Calu3 (cell line): ENCODE data around the gene CITED2. TPM values are rescaled to one million over a fixed set of nuclear protein-coding genes. Genes with fewer than 3 reads are reported as not detected.

ENCODE experiments used
- BruUV-seq: library from RNA; stranded (reverse); fragments of 400-500 nt; replicated peaks from 2 replicates; lab custom pipeline; 2021; lab: Mats Ljungman, UMichigan
- CTCF ChIA-PET: fragments of 300-600 bp; sonication (Branson Sonifier 250); formaldehyde crosslinking; loops from one replicate; lab custom pipeline; 2022; ENCODE audit warnings: antibody characterized with exemption; lab: Charles Lee
- DNase-seq: peaks from one replicate; pipeline ENCODE4 v3.0.0; 2022
- H3K27ac Mint-ChIP-seq: one replicate; pipeline ENCODE4 v1.8.0; 2022; ENCODE audit warnings: mixed read lengths; ENCODE audit not compliant: unreplicated experiment
- H3K27me3 Mint-ChIP-seq: one replicate; pipeline ENCODE4 v1.8.0; 2022; ENCODE audit warnings: mixed read lengths; ENCODE audit not compliant: unreplicated experiment
- H3K36me3 Mint-ChIP-seq: one replicate; pipeline ENCODE4 v1.8.0; 2022; ENCODE audit warnings: mild to moderate bottlenecking, moderate library complexity, mixed read lengths; ENCODE audit not compliant: insufficient read depth, unreplicated experiment
- H3K4me1 Mint-ChIP-seq: one replicate; pipeline ENCODE4 v1.8.0; 2022; ENCODE audit warnings: mild to moderate bottlenecking, low read depth, mixed read lengths; ENCODE audit not compliant: unreplicated experiment
- H3K4me3 Mint-ChIP-seq: one replicate; pipeline ENCODE4 v1.8.0; 2022; ENCODE audit warnings: mild to moderate bottlenecking, low read depth, moderate library complexity, mixed read lengths; ENCODE audit not compliant: unreplicated experiment
- H3K9me3 Mint-ChIP-seq: one replicate; pipeline ENCODE4 v1.8.0; 2022; ENCODE audit warnings: low read depth, mixed read lengths; ENCODE audit not compliant: unreplicated experiment
- intact Hi-C: fragments of 100-400 bp; cut with micrococcal nuclease; formaldehyde crosslinking; loops from one replicate; pipeline ENCODE4 v1.10.0; 2022; ENCODE audit not compliant: unreplicated experiment
- total RNA-seq: library from RNA; stranded (reverse); gene quantifications from 2 replicates; pipeline ENCODE4 v1.2.3, GENCODE V29; 2022
- TF ChIP-seq, protein P1 (sequence below): fragments of 200-600 bp; IDR thresholded peaks from one replicate; pipeline ENCODE4 v1.8.0; 2022; ENCODE audit warnings: antibody characterized with exemption; ENCODE audit not compliant: unreplicated experiment

CITED2 gene
- total RNA-seq, 1 experiment from 2014 or later: 21.4 TPM

GRCh38 chr6:139355777-139356445 is 18.5 kb downstream of the CITED2 start:
- TF ChIP-seq, protein P1, sequence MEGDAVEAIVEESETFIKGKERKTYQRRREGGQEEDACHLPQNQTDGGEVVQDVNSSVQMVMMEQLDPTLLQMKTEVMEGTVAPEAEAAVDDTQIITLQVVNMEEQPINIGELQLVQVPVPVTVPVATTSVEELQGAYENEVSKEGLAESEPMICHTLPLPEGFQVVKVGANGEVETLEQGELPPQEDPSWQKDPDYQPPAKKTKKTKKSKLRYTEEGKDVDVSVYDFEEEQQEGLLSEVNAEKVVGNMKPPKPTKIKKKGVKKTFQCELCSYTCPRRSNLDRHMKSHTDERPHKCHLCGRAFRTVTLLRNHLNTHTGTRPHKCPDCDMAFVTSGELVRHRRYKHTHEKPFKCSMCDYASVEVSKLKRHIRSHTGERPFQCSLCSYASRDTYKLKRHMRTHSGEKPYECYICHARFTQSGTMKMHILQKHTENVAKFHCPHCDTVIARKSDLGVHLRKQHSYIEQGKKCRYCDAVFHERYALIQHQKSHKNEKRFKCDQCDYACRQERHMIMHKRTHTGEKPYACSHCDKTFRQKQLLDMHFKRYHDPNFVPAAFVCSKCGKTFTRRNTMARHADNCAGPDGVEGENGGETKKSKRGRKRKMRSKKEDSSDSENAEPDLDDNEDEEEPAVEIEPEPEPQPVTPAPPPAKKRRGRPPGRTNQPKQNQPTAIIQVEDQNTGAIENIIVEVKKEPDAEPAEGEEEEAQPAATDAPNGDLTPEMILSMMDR: no peak
- Mint-ChIP-seq H3K27me3 (no peaks in the 10 kb centered on the region), H3K4me1 (no peaks in the 10 kb centered on the region), H3K4me3 (no peak overlapping the region), H3K36me3 (no peaks in the 10 kb centered on the region), H3K27ac (no peak overlapping the region), H3K9me3 (no peaks in the 10 kb centered on the region)
- intact Hi-C loops: no loop called here
- no peak for DNase-seq
- CTCF ChIA-PET: no interaction called here
- no TSS peak for BruUV-seq

GRCh38 chr6:139355172-139355571 is 19.3 kb downstream of the CITED2 start:
- no peak overlapping the region for H3K27ac Mint-ChIP-seq
- intact Hi-C loops: no loop called here
- no peak overlapping the region for H3K4me3 Mint-ChIP-seq
- H3K27me3 Mint-ChIP-seq: no peaks in the 10 kb centered on the region
- no peaks in the 10 kb centered on the region for H3K9me3 Mint-ChIP-seq
- no peaks in the 10 kb centered on the region for H3K36me3 Mint-ChIP-seq
- no peak for DNase-seq
- H3K4me1 Mint-ChIP-seq: peaks cover under 1% of the 10 kb centered on the region
- CTCF ChIA-PET: no interaction called here
- no TSS peak for BruUV-seq
- TF ChIP-seq, protein P1: no peak

DNA sequence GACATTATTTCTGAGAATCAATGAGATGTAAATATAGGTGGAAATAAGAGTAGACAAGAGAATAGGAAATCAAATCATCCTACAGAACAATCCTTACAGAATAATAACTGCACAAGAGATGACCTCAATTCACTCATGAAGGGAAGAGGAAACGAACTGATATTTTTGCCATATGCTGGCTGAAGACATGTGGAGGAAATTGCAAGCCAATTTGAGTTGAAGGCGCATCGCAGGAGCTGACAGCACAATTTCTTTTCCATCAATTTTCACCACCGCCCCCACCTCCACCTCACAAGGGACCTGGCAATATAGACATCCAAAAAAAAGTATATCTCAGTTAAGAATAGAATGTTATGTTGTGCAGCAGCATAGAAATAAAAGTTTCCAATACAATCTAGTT is 20.3 kb downstream of the CITED2 start:
- TF ChIP-seq, protein P1: no peak
- intact Hi-C loops: no loop called here
- no peak overlapping the region for H3K4me3 Mint-ChIP-seq
- DNase-seq: no peak
- H3K27ac Mint-ChIP-seq: no peak overlapping the region
- no peaks in the 10 kb centered on the region for H3K27me3 Mint-ChIP-seq
- H3K4me1 Mint-ChIP-seq: peaks cover 11% of the 10 kb centered on the region
- no TSS peak for BruUV-seq
- no peaks in the 10 kb centered on the region for H3K9me3 Mint-ChIP-seq
- CTCF ChIA-PET: no interaction called here
- no peaks in the 10 kb centered on the region for H3K36me3 Mint-ChIP-seq

- CTCF ChIA-PET: interaction anchor here (1.2 kb wide), 1 partner anchor 26 kb away, joined by 7 read pairs; no protein-coding TSS in a partner anchor
- H3K36me3 Mint-ChIP-seq: no peaks in the 10 kb centered on the region
- H3K27me3 Mint-ChIP-seq: no peaks in the 10 kb centered on the region
- no peaks in the 10 kb centered on the region for H3K9me3 Mint-ChIP-seq
- H3K27ac Mint-ChIP-seq: no peak overlapping the region
- intact Hi-C loops: loop anchor here (5.0 kb wide), 1 partner anchor 122 kb away; no protein-coding TSS in a partner anchor
- peaks cover 19% of the 10 kb centered on the region for H3K4me1 Mint-ChIP-seq
- TF ChIP-seq, protein P1: no peak
- BruUV-seq: no TSS peak
- H3K4me3 Mint-ChIP-seq: no peak overlapping the region
- DNase-seq: peak; percentile 47
These were observed 24.9 kb downstream of the CITED2 start for GRCh38 chr6:139349464-139350020.
